Activated naive CD4-positive, alpha-beta T cell treated with anti-CD3 and anti-CD28 coated beads, Interleukin-2, amount 50 U/mL, for 72 hours (primary cell): Measurements from ENCODE around the gene B4GALT6. TPM values are rescaled to one million over a fixed set of nuclear protein-coding genes. Genes with fewer than 3 reads are reported as not detected.

ENCODE experiments used
- ATAC-seq, 2 donors: fragments of 150-1000 bp; cut with Tn5 transposase; 2 replicates each; pipeline ENCODE4 v1.10.0; 2021; ENCODE audit warnings: mild to moderate bottlenecking in 2 of 2, moderate library complexity in 2 of 2
- DNase-seq, 2 donors: peaks; one replicate each; pipeline ENCODE4 v3.0.0; 2021 to 2022; ENCODE audit warnings: low spot score in 2 of 2
- H3K27ac Mint-ChIP-seq, 2 donors: one replicate each; pipeline ENCODE4 v1.8.0; 2022; ENCODE audit warnings: mild to moderate bottlenecking in 2 of 2, mixed read lengths in 2 of 2
- H3K36me3 Mint-ChIP-seq, 2 donors: one replicate each; pipeline ENCODE4 v1.8.0; 2022; ENCODE audit warnings: mixed read lengths in 2 of 2
- H3K9me3 Mint-ChIP-seq, 2 donors: one replicate each; pipeline ENCODE4 v1.8.0; 2022; ENCODE audit warnings: mixed read lengths in 2 of 2
- total RNA-seq, 2 donors: library from RNA; stranded (reverse); gene quantifications; one replicate each; pipeline ENCODE4 v1.2.3, GENCODE V29; 2022

The B4GALT6 gene
- total RNA-seq, 2 donors from 2014 or later, result 0.64 to 7.7 TPM

DNA sequence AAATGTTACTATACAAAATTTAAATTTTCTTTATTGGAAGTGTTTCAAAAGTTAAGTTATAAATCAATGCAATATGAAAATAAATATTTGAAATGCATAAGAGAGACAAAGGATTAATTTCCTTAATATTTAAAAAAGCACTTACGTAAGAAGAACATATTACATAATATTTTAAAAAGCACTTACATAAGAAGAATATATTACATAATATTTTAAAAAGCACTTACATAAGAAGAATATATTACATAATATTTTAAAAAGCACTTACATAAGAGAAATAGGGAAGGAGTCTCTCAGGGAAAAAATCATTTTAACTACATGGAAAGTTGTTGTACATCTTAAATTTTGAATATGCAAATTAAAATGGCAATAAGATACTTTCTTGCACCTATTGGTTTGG lies 17.4 kb upstream of the B4GALT6 start:
- Mint-ChIP-seq H3K9me3 (no peaks in the 10 kb centered on the region), H3K36me3 (peaks cover 0 to 4% of the 10 kb centered on the region in 2 donors), H3K27ac (no peak overlapping the region)
- no peak for DNase-seq
- ATAC-seq, result no peak

DNA sequence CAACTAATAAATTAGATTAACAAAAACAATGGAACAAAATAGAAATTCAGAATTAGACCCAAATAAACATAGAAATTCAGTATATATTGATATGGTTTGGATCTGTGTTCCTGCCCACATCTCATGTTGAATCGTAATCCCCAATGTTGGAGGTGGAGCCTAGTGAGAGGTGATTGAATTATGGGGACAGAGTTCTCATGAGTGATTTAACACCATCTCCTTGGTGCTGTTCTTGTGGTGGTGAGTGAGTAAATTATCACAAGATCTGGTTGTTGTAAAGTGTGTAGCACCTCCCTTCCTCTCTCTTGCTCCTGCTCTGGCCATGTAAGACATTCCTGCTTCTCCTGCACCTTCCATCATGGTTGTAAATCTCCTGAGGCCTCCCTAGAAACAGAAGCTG lies 16.6 kb upstream of the B4GALT6 start:
- H3K36me3 Mint-ChIP-seq, result peaks cover 0 to 4% of the 10 kb centered on the region in 2 donors
- DNase-seq (no peak), ATAC-seq (no peak)

DNA sequence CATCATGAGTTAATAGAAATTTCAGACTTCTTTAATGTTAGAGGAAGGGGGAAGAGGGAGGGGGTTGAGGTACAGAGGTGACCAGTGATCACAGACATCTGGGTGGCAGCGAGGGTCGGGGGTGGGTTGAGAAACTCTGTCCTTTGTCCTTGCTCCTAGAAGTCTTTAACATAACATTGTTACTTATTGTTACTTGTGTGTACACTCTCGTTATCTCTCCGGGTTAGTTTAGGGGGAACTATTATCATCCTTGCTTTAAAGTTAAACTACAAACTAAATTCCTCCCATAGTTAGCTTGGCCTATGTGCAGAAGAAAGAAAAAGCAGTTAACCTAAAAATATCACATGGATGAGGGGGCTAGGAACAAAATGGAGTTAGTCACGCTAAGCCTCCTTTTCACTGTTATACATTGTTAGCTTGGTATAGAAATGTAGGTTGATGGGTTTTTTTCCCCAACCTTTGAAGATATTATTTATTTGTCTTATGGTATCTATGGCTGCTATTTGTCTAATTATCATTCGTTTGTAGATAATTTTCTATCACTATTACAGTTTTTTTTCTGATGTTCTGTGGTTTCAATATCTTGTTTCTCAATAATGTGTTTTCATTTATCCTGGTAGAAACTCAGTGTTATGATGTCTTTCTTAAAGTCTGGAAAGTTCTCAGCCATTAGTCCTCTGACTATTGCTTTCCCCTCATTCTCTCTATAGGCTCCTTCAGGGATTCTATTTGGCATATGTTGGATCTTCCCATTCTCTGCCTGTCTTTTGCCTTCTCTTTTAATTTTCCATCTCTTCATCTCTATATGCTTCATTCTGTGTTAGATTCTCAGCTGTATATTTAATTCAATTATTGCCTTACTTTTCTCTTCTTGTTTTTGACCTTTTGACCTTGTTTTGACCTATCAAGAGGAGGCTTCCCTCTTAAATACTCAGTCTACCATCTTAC lies 13.2 kb upstream of the B4GALT6 start:
- DNase-seq, result no peak
- H3K27ac Mint-ChIP-seq, result no peak overlapping the region
- no peak for ATAC-seq
- H3K36me3 Mint-ChIP-seq, result peaks cover 0 to 4% of the 10 kb centered on the region in 2 donors
- H3K9me3 Mint-ChIP-seq, result no peaks in the 10 kb centered on the region

More for the DNA sequence above, 16.6 kb upstream of the B4GALT6 start:
- H3K27ac Mint-ChIP-seq, result no peak overlapping the region
- H3K9me3 Mint-ChIP-seq, result no peaks in the 10 kb centered on the region

DNA sequence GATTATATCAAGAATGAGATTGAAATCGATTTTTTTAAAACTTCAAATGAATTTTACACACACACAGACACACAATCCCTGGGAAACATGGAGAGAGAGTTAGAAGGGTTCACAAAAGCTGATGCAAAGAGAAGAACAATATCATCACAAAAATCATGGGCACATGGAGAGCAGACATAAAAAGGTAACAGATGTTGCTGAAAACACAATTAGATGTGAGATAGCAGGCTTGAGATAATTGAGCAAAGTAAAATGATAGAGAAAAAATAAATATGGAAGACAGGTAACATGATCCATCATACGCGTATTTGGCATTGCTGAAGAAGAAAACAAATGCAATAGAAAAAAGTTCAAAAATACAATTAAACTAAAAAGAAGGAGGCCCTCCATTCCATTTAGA lies 11.6 kb upstream of the B4GALT6 start:
- Mint-ChIP-seq H3K36me3 (peaks cover 0 to 4% of the 10 kb centered on the region in 2 donors), H3K27ac (no peak overlapping the region), H3K9me3 (no peaks in the 10 kb centered on the region)
- ATAC-seq, result no peak
- DNase-seq, result no peak

DNA sequence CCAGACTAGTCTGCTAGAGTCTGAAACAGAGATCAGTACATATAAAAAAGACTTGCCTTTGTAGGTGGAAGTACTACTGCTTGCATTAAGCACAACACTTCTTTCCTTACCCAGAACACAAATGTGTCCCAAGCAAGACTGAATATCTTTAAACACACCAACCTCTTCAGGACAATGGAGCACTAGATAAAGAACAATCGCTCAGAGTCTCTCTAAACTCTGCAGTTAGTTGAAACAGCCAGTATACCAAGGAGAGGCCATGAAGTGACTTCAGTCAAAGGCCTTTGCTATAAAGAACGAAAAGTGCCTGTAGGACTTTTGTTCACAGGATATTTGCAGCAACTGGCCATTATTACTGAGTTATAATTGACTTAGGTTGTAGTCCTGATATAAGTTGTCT lies 9.9 kb upstream of the B4GALT6 start:
- Mint-ChIP-seq H3K27ac (no peak overlapping the region), H3K9me3 (no peaks in the 10 kb centered on the region), H3K36me3 (peaks cover 0 to 4% of the 10 kb centered on the region in 2 donors)
- ATAC-seq (no peak), DNase-seq (no peak)

DNA sequence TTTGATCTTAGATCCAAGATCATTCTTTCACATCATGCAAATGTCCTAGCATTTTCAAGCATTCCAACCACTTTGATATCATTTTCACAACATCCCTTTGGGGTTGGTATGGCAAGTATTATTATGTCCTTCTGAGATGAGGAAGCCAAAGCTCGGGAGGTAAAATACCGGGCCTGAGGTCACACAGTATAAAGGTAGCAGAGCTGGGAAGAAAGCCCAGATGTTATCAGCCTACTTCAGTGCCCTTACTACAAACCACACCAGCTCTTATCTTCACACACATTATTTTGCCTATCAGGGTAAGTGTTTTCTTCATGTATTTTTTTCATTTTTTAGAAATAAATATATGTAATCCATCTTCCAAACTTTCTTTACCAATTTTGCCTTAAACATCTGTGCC lies 4.2 kb upstream of the B4GALT6 start:
- ATAC-seq (no peak), DNase-seq (no peak)
- H3K36me3 Mint-ChIP-seq, result peaks cover 6% of the 10 kb centered on the region in 2 donors
- no peaks in the 10 kb centered on the region for H3K9me3 Mint-ChIP-seq
- no peak overlapping the region for H3K27ac Mint-ChIP-seq

DNA sequence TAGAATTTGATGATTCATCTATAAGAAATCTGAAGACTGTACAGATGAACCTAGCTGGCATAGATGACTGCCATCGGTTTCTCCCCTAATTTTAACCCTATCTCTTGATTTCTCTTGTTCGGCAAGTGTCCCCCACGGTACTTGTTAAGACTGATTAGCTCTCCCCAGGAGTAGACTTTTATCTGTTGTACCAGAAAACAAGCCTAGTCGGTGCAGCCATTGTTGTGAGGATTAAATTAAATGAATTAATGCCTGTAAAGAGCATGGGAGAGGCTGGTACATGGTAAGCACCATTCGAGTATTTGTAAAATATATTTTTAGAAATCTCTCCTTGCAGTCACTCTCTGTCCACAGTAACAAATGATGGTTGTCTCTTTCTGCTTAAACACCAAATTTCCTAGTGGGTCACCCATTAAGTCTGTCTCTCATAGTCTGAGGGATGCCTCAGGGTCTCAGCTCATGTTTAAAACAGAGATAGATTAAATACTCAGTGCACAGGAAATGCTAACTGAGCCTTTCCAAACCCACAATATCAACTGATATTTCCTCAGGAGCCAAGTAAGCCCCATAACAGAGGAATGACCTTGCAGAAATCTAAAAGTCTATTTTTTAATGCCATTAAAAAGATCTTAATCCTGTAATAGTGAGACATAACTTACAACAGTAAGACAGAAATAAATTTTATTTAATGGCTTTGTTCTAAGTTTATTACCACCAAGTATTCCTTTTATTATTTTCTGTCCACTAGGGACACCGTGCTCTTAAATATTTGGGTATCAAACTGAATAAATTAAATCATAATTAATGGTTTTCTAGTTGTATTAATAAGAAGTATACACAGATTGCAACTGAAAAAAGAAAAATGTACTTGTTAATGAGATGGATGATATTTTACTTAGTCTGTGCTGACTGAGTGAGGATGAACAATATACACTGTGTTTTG lies 2.9 kb upstream of the B4GALT6 start:
- Mint-ChIP-seq H3K9me3 (no peaks in the 10 kb centered on the region), H3K36me3 (peaks cover 6% of the 10 kb centered on the region in 2 donors), H3K27ac (no peak overlapping the region)
- ATAC-seq (no peak), DNase-seq (no peak)

DNA sequence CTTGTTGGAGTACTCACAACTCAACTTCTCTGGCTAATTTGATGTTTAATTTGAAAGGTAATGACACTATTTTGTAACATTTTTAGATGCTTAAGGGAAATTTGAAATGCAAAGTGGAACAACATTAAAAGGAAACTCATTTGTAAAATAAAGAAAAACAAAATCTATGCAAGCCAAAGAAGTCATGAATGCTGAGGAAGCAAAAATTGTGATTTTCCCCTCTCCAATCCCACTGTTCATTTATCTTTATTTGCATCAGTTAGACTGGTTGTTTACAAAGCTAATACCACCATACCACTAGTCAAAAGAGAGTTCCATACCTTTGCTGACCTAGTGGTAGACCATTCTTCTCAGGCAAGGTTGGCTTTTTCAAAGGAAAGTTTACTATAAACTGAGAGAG lies 2.2 kb upstream of the B4GALT6 start:
- Mint-ChIP-seq H3K27ac (no peak overlapping the region), H3K9me3 (no peaks in the 10 kb centered on the region), H3K36me3 (peaks cover 6% of the 10 kb centered on the region in 2 donors)
- DNase-seq (no peak), ATAC-seq (no peak)

DNA sequence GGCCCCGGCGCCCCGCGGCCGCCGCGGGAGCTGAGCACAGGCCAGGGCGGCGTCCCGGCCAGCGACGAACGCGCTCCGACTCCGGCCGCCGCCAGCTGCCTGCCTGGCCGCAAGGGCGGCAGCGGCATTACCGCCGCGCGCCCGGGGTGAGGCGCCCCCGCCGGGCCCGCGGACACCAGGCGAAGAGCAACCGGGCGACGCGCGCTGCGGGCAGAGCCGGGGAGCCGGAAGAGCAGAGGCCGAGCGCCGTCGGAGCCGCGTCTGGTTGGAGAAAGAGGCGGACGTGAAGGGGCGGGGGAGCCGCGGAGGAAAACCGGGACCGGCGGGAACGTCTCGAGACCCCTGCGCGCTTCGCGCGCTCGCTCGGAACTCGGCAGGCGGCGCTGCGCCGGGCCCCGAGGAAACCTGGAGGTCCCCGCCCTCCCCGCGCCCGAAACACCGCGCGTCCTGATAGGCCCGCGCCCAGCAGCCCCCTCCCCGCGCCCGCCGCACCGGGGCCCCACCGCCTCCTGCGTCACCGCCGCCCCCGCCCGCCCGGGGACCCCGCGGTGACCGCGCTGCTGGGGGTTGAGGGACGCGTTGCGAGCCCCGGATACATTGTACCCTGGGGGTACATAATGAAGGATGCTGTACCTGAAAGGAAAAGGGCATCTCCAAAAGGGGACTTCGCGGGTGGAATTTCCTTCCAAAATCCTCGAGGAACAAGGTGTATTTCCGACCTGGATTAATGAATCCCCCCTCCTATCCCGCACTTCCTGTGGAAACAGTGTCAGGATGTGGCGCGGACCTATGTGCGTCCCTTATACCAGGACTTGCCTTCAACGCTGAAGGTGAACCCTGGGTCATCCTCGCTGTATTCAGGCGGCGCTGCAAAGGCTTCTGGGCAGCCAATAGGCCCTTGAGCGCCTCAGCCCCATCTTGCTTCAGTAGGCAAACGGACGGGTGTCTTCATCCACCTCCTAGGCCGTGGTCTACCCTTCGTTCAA lies 1.0 kb upstream of the B4GALT6 start:
- no peaks in the 10 kb centered on the region for H3K9me3 Mint-ChIP-seq
- peaks cover 6% of the 10 kb centered on the region in 2 donors for H3K36me3 Mint-ChIP-seq
- H3K27ac Mint-ChIP-seq, result no peak overlapping the region
- DNase-seq, result peak; percentile 62 to 63
- peak; percentile 81 to 87 for ATAC-seq

DNA sequence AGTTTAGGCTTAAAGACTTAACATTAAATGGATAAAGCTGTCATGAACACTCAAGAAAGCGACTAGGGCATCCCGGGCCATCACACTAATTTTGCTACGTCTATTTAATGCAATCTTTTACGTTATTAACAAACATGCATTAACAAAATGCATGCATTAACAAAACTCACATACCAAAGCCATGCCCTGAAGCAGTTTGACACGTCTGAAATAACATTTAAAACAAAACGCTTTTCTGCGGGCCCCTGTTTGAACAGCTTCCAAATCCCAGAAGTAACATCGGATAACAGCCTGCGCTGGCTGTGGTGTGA lies 458 bp downstream of the B4GALT6 start:
- Mint-ChIP-seq H3K9me3 (no peaks in the 10 kb centered on the region), H3K36me3 (peaks cover 6% of the 10 kb centered on the region in 2 donors), H3K27ac (peak overlapping the region in 1 of 2 donors; percentile 84)
- ATAC-seq (no peak), DNase-seq (no peak)

DNA sequence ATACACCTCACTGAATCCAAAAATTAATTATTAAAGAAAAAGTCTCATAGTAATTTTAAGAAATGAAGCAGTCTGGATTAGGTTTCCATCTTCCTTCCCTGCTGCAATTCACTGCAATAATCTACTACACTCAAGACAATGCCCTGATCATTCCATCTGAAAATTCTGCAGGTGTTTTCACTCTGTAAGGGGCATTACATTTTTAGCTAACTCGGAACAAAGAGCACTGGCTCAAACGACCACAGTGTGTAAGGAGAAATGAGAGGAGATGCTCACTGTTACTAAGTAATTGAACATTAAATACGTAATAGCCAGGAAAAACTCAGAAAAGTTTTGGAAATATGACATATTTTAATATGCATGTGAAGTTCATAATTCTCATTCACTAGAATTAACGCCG lies 1.3 kb downstream of the B4GALT6 start:
- ATAC-seq (no peak), DNase-seq (no peak)
- Mint-ChIP-seq H3K27ac (no peak overlapping the region), H3K9me3 (no peaks in the 10 kb centered on the region), H3K36me3 (peaks cover 6% of the 10 kb centered on the region in 2 donors)

DNA sequence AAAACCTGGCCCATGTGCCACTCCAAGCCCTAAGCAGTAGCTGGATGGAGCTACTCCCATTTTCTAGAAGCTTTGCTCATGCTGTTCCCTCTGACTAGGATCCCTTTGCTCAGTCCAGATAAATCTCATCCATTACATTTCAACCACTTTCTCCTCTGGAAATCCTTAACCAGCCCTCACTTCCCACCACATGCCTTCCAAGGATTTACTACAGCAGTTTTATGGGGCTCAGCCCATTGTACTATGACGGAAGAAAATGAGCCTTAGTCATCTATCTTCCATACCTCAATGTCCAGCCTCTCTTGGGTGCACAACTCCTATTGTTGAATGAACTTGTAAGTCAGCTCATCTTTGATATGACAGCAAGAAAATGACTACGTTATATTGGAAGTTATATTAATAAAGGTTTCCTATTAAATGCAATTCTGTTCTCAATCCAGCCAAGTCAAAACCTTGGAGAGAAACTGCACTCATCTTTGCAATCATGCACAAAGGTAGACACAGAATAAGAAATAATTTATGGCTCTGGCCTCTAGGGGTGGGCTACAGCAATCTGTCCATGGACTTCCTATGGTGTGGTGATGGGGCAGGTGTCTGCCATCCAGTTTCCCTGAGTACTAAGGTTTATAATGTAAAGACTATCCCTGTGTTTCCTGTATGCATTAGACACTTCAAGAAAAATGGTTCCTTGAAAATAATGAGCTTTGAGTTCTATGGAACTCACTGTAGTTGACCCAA lies 3.4 kb downstream of the B4GALT6 start:
- Mint-ChIP-seq H3K36me3 (peaks cover 6% of the 10 kb centered on the region in 2 donors), H3K27ac (no peak overlapping the region), H3K9me3 (no peaks in the 10 kb centered on the region)
- ATAC-seq (no peak), DNase-seq (no peak)

DNA sequence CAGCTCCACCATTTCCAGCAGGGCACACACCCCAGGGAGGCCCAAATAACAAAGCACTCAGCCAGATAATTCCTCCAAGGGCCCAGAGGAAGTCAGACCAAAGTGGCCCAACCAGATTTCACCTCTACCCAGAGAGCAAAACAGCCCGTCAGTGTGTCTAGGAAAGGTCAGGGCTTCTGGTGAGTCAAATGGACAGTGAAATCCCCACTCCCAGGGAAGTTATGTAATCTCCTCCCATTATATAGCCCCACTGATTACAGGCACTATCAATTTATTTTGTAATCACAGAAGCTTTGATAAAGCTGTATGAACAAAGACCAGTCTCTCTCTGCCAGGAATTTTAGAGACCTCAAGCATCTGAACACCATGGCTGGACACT lies 4.0 kb downstream of the B4GALT6 start:
- Mint-ChIP-seq H3K36me3 (peaks cover 6% of the 10 kb centered on the region in 2 donors), H3K27ac (no peak overlapping the region), H3K9me3 (no peaks in the 10 kb centered on the region)
- DNase-seq (no peak), ATAC-seq (no peak)

DNA sequence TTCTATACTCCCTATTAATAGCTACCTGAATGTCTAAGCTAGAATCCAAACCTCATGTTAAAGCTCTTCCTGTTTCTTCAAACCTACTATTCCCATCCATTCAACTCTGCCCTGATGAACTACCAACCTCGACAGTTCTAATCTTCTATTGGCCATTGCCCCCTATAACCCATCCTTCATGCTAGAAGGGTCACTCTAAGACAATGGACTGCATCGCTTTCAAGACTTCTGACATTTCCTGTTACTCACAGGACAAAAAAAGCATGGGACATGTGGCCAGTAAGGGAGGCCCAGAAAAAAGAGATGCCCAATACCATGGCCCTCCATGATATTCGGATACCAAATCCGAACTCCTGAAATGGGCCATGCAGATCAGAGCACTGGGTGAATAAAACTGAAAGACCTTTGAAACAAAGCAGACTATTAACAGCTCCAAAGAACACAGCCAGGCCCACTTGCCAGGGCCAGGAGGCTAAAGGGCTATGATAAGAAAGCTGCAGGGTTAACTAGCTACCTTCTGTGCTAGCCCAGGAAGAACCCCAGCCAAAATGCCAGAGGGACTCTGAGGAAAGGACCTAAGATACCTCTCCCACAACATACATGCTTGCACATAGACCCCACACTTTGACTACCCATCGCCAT lies 4.5 kb downstream of the B4GALT6 start:
- Mint-ChIP-seq H3K36me3 (peaks cover 6% of the 10 kb centered on the region in 2 donors), H3K27ac (no peak overlapping the region)

DNA sequence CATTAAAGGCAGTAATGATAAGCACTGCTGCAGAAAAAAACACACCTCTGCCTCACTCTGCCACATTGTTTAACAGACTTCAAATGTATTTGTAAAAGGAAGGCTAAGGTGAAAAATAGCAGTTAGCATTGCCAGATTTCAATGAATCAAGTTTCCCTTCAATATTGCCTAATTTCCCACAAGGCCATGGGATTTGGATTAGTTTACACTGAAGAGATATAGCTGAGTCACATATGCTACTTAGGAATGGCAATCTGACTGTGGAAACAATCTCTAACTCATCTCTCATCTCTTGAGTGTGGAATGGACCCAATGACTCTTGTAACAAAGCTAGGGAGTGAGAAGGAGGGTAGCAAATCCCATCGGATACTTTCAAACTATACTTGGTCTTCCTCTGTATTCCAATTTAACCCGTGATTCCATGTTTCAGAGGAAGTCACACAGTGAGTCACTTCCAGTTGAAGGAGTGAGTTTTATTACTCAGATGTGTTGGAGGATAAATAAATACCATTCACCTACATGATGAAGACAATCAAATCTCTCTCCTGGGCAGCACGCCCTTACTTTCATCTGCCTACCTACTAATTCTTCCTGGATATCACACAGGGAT lies 5.1 kb downstream of the B4GALT6 start:
- H3K27ac Mint-ChIP-seq, result no peak overlapping the region
- no peak for DNase-seq
- H3K9me3 Mint-ChIP-seq, result no peaks in the 10 kb centered on the region
- peaks cover 6% of the 10 kb centered on the region in 2 donors for H3K36me3 Mint-ChIP-seq
- ATAC-seq, result no peak

More for the DNA sequence above, 4.5 kb downstream of the B4GALT6 start:
- ATAC-seq (no peak), DNase-seq (no peak)
- no peaks in the 10 kb centered on the region for H3K9me3 Mint-ChIP-seq
